HG03342 (cell line): ENCODE measurements around the gene NUDT7.
A peak's percentile ranks its signal among the peaks of the same experiment; 100 is the strongest.

Source experiments
- ATAC-seq: cut with Tn5 transposase; IDR thresholded peaks from one replicate; pipeline ENCODE4 v1.9.1; 2021; ENCODE audit warnings: mild to moderate bottlenecking, moderate library complexity; ENCODE audit not compliant: unreplicated experiment

Gene NUDT7

DNA sequence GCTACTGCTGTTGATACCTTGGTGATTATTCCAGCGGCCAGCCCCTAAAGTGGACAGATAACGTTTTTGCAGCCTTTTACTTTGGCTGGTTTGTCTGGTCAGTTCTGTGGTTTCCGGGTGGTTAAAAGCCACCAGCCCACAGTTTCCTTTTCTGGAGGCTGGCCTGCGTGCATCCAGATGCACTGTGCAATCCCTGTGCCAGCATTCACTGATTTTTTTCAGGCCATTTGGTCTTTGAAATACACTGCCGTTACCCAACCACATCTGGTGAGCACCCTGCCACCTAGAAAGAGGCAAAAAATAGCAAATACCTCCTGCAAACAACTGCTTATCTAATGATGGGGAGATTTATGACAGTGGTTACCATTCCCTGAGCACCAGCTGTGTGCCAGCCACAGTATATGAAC is 797 bp downstream of the NUDT7 start:
- peak; percentile 3 for ATAC-seq

DNA sequence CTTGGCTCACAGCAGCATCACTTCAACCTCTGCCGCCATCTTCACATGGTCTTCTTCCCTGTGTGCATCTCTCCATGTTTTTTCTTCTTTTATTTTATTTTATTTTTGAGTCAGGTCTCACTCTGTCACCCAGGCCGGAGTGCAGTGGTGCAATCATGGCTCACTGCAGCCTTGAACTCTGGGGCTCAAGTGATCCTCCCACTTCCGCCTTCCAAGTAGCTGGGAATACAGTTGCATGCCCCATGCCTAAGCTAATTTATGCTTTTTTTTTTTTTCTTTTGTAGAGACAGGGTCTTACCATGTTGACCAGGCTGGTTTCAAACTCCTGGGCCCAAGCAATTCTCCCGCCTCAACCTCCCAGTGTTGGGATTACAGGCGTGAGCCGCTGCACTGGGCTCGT is 1.9 kb downstream of the NUDT7 start:
- no peak for ATAC-seq

- ATAC-seq: no peak
These were observed 7.6 kb downstream of the NUDT7 start for GRCh38 chr16:77729951-77730350.

DNA sequence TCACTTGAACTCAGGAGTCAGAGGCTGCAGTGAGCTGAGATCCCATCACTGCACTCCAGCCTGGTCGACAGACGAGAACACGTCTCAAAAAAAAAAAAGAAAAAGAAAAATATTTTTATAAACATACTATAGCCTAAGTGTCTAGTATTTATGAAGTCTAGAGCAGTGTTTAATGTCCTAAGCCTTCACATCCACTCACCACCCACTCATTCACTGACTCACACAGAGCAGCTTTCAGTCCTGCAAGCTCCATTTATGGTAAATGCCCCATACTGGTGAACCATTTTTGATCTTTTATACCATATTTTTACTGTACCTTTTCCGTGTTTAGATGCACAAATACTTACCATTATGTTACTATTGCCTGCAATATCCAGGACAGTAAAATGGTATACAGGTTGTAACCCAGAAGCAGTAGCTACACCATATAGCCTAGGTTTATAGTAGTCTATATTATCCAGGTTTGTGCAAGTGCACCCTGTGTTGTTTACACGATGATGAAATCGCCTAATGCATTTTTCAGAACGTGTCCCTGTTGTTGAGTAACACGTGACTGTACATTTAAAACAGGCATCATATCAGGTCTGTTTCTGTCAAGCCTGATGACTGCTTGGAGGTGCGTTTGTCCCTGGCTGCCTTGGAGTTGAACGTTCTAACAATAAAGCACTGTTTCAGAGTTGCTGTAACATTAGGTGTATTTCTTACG is 10.1 kb downstream of the NUDT7 start:
- ATAC-seq: no peak

DNA sequence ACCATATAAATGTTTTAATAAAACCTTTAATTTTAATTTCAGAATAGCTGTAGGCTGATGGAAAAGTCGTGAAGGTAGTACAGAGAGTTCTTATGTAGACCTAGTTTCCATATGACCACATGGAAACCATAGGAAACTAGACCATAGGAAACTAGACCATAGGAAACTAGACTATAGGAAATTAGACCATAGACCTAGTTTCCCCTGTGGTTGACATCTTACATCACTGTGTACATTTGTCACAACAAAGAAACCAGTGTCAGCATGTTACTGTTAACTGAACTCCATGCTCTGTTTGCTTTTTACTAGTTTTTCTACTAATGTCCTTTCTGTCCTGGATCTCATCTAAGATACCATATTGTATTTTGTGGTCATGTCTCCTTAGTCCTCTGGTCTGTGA is 14.6 kb downstream of the NUDT7 start:
- peak; percentile 84 for ATAC-seq

DNA sequence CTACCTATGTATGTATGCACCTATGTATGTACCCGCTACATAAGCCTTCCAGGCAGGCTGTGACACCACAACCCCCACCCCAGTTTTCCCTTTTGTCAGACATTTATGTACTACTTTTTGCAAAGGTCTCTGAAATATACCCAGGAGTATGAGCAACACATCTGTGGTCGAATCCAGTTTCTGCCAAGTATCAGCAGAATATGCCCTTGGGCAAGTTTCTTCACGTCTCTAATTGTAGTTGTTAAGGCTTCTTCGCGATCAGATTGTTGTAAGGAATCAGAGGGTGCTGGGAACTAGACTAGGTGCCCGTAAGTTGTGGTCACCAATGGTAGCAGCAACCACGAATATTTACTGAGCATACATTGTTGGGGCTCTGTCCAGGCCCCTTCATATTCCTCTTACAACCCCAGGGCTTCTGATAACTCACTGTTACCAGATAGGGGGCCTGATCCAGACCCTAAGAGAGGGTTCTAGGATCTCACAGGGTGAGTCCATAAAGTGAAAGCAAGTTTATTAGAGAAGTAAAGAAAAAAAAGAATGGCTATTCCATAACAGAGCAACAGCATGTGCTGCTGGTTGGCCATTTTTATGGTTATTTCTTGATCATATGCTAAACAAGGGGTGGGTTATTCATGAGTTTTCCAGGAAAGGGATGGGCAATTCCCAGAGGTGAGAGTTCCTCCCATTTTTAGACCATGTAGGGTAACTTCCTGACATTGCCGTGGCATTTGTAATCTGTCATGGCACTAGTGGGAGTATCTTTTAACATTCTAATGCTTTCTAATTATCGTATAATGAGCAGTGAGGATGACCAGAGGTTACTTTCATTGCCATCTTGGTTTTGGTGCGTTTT is 16.6 kb downstream of the NUDT7 start:
- ATAC-seq: no peak

DNA sequence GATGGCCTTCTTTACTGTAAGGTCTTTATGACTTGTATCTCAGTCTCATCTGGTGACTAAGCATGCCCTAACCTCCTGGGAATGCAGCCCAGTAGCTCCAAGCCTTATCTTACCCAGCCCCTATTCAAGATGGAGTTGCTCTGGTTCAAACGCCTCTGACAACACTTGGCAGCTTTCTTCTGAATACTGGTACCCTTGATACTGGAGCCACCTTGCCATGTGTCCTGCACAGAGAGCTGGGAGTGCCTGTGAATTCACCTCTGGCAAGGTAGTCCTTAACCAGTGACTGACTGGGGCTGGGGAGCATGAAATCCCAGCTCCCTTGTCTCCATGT is 17.2 kb downstream of the NUDT7 start:
- ATAC-seq: no peak

DNA sequence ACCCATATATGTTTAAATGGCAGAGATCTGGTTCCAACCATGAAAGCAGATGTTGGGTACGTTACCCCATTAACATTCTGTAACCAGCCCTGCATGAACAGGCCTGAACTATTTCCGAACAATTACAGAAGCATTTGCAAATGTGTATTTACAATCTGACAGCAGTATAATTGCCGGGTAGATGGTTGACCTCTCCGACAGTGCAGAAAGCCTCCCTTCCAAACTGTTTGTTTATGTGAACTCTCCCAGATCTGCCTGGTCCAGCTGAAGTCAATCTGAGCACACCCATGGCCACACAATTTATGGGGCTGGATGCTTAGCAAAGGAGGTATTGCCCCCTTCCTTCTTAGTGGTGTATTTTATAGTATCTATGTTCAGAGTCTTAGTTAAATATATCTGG is 21.8 kb downstream of the NUDT7 start:
- ATAC-seq: no peak

DNA sequence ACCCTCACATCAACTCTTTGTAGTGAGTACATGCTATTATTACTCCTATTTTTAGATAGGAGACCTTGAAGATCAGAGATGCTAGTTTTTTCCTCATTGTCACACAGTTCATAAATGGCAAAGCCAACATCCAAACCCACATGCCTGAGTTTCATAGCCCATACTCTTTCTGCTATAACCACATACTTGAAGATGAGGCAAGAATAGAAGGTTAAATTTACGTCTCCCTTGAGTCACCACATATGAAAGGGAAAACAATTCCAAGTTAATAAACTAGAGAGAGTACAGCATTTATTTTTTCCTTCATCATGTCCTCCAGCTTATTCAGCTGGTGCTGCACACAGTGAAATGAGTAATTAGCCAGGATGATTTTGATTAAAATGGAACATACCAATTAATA is 23.7 kb downstream of the NUDT7 start:
- no peak for ATAC-seq

DNA sequence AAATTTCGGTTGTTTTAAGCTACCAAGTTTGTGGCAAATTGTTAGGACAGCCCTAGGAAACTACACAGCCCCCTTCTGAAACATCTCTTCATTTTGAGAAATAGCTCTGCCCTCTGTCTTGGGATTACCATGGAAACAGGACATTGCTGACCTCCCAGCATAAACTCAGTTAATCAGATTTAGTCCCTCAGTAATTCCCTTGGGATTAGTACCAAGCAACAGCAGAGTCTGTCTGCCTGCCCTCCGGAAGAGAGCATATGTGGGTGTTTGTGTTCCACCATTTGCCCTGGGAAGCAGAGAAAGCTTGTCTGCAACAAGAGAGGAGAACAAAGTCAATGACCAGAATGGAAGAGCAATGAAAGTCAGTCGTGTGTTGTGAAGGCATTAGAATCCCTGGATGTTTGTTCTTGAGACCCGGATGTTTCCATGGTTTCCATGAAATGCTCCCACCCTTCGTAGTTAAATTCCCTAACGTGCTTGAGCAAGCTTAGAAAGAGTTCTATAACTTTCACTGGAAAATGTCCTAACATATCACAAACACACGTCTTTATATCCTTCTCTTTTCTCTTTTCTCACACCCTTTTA is 26.2 kb downstream of the NUDT7 start:
- ATAC-seq: no peak

DNA sequence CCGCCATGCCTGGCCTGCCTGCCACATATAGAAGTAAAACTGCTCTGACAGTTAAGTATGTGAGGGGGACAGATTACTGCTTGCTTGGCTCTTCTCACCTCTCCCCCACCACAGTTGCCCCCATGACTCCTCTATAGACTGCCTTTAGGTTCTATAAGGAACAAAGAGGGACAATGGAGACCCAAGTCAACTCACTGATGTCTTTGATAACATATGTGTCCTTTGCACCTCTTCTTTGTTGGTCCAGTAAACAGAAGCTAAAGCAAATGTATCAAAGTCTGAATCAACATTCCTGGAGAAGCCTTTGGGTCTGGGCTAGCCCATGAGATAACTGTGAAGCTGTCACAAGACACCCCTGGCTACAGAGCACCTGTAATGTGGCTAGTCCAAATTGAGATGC is 27.1 kb downstream of the NUDT7 start:
- no peak for ATAC-seq

GRCh38 chr16:77758046-77758445 is 35.7 kb downstream of the NUDT7 start:
- ATAC-seq: no peak

DNA sequence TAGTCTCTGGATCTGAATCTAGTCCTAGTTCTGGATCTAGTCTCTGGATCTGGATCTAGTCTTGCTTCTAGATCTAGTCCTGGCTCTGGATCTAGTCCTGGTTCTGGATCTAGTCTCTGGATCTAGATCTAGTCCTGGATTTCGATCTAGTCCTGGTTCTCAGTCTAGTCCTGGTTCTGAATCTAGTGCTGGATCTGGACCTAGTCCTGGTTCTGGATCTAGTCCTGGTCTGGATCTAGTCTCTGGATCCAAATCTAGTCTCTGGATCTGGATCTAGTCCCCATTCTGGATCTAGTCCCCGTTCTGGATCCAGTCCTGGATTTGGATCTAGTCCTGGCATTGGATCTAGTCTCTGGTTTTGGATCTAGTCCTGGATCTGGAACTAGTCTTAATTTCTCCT is 36.2 kb downstream of the NUDT7 start:
- no peak for ATAC-seq

GRCh38 chr16:77759201-77759600 is 36.9 kb downstream of the NUDT7 start:
- no peak for ATAC-seq

GRCh38 chr16:77759821-77760220 is 37.5 kb downstream of the NUDT7 start:
- ATAC-seq: no peak

DNA sequence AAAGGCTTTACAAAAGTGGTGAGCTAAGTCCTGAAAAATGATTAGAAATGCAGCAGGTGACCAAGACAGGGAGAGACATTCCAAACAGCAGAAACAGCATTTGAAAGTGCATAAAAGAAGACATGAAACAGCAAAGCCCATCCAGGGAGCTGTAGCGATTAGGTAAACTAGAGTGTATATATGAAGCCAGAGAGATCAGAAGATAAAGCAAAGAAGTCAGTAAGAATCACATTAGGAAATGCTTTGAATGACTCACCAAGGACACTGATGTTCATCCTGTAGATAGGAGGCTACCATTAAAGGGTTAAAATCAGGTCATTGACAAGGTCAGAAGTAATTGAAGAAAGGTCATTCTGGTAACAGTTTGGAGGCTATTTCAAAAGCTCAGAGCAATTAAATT is 38.5 kb downstream of the NUDT7 start:
- ATAC-seq: no peak

DNA sequence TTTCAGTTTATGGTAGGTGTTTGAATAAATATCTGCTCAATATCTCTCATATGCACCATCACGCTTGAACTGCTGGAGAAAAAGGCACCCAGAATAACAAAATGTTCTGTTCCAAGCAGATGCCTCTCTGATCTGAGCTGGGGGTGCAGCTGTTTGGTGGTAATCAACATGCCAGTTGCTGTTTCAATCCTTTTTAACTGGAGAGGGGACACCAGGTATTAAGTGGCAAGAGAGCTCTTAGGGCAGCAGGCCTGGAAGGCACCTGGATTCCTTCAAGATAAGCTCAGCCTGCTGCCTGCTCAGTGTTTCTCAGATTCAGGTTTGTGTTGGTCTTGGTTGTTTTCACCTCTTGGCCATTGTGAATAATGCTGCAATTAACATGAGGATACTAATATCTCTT is 38.9 kb downstream of the NUDT7 start:
- no peak for ATAC-seq

DNA sequence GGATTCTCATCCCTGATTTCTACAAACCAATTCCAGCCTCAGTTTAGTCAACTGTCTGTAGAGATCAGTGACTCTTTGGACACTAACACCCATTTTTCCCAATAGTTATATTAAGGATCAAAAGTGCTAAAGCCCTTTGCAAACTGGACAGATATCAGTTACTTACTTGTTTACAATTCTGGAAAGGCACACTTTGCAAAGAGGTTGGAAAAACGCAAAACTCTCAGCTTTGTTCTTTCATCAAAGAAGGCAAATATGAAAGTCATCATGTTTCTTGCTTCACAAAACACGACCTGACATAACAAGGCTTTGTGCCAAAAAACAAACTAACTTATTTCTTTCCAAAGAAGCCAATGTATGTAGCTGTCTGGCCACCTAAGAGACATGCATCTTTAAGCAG is 39.9 kb downstream of the NUDT7 start:
- no peak for ATAC-seq

- ATAC-seq: no peak
These were observed 41.7 kb downstream of the NUDT7 start for GRCh38 chr16:77763994-77764393.

- no peak for ATAC-seq
These were observed 44.9 kb downstream of the NUDT7 start for GRCh38 chr16:77767211-77767610.

DNA sequence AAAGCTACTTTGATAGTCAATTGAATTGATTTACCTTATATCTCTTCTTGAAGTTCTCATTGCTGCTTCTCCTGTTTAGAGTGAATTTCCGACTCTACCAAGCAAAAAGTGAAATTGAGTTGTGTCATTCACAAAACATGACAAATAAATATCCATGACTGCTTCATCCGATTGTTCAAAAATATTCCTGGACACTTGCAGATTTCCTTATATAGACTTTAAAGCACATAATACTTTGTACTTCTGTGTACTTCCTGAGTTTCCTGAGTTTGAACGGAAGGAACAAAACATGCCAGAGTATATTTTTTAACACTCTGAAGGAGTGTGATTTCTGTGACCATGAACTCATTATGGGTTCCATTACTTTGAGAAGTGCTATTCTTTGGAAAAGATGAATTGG is 45.5 kb downstream of the NUDT7 start:
- ATAC-seq: no peak
